Activated CD8-positive, alpha-beta memory T cell treated with anti-CD3 and anti-CD28 coated beads, Interleukin-2, amount 50 U/mL, for 1 hour (primary cell): ENCODE data around the gene MACO1.
A peak's percentile ranks its signal among the peaks of the same experiment; 100 is the strongest.
"Not testable (repeated sequence)": the region's sequence is repeated elsewhere in the genome, so short reads cannot be mapped to it uniquely, and the experiment has no call there.

Experiments
- DNase-seq: peaks from one replicate; pipeline ENCODE4 v3.0.0-alpha.2; 2020; ENCODE audit errors: extremely low read depth

The MACO1 gene

GRCh38 chr1:25430073-25430966 lies at the start of gene MACO1:
Gene MACO1, plus strand, starts transcription at chr1:25430897. Its CDS starts 202 bp downstream, at chr1:25431099.
- DNase-seq = peak; percentile 92

GRCh38 chr1:25382543-25382942 lies 48.2 kb upstream of the MACO1 start:
- DNase-seq = not testable (repeated sequence)

- not testable (repeated sequence) for DNase-seq
Observed at GRCh38 chr1:25383090-25383489, 47.6 kb upstream of the MACO1 start.

GRCh38 chr1:25383875-25384274 lies 46.8 kb upstream of the MACO1 start:
- DNase-seq = not testable (repeated sequence)

GRCh38 chr1:25387096-25387495 lies 43.6 kb upstream of the MACO1 start:
- DNase-seq = not testable (repeated sequence)

GRCh38 chr1:25388691-25389090 lies 42.0 kb upstream of the MACO1 start:
- DNase-seq = not testable (repeated sequence)

- not testable (repeated sequence) for DNase-seq
Observed at GRCh38 chr1:25389721-25390120, 41.0 kb upstream of the MACO1 start.

- DNase-seq = no peak
Observed at GRCh38 chr1:25392841-25393240, 37.9 kb upstream of the MACO1 start.

- DNase-seq = not testable (repeated sequence)
Observed at GRCh38 chr1:25397549-25397948, 33.1 kb upstream of the MACO1 start.

- DNase-seq = not testable (repeated sequence)
Observed at GRCh38 chr1:25398079-25398478, 32.6 kb upstream of the MACO1 start.

GRCh38 chr1:25402947-25403803 lies 27.5 kb upstream of the MACO1 start:
- not testable (repeated sequence) for DNase-seq

- not testable (repeated sequence) for DNase-seq
Observed at GRCh38 chr1:25405731-25406305, 24.9 kb upstream of the MACO1 start.

GRCh38 chr1:25409641-25410427 lies 20.9 kb upstream of the MACO1 start:
- not testable (repeated sequence) for DNase-seq

- not testable (repeated sequence) for DNase-seq
Observed at GRCh38 chr1:25412872-25413623, 17.6 kb upstream of the MACO1 start.

- not testable (repeated sequence) for DNase-seq
Observed at GRCh38 chr1:25414157-25414556, 16.5 kb upstream of the MACO1 start.

GRCh38 chr1:25414578-25414977 lies 16.1 kb upstream of the MACO1 start:
- not testable (repeated sequence) for DNase-seq

- not testable (repeated sequence) for DNase-seq
Observed at GRCh38 chr1:25417280-25417679, 13.4 kb upstream of the MACO1 start.

GRCh38 chr1:25419339-25419738 lies 11.4 kb upstream of the MACO1 start:
- not testable (repeated sequence) for DNase-seq

GRCh38 chr1:25420715-25421114 lies 10.0 kb upstream of the MACO1 start, which contains the start of gene RHCE:
Gene RHCE, minus strand, starts transcription at chr1:25420825. Its CDS starts 39 bp downstream, at chr1:25420786.
- not testable (repeated sequence) for DNase-seq

GRCh38 chr1:25423206-25423605 lies 7.5 kb upstream of the MACO1 start:
- not testable (repeated sequence) for DNase-seq
